GM18867 (cell line): ENCODE data around the gene GAS2L3.
A peak's percentile ranks its signal among the peaks of the same experiment; 100 is the strongest.
"Not testable (repeated sequence)": the region's sequence is repeated elsewhere in the genome, so short reads cannot be mapped to it uniquely, and the experiment has no call there.

Source experiments
- ATAC-seq: cut with Tn5 transposase; IDR thresholded peaks from one replicate; pipeline ENCODE4 v1.9.1; 2021; ENCODE audit warnings: mild to moderate bottlenecking, moderate library complexity; ENCODE audit not compliant: unreplicated experiment

Gene GAS2L3

GRCh38 chr12:100573292-100574186 lies at the start of gene GAS2L3:
Gene GAS2L3 (plus strand): TSS chr12:100573684. CDS start chr12:100594905, 21,221 bp downstream.
- ATAC-seq: peak; percentile 98

- ATAC-seq: no peak
These were observed 45.5 kb upstream of the GAS2L3 start for GRCh38 chr12:100528034-100528433.

- ATAC-seq: no peak
These were observed 44.9 kb upstream of the GAS2L3 start for GRCh38 chr12:100528471-100529127.

GRCh38 chr12:100529756-100530350 lies 43.6 kb upstream of the GAS2L3 start:
- ATAC-seq: no peak

GRCh38 chr12:100533376-100533775 lies 40.1 kb upstream of the GAS2L3 start:
- ATAC-seq: no peak

- ATAC-seq: no peak
These were observed 38.8 kb upstream of the GAS2L3 start for GRCh38 chr12:100534625-100535227.

GRCh38 chr12:100539202-100539601 lies 34.3 kb upstream of the GAS2L3 start:
- ATAC-seq: no peak

- no peak for ATAC-seq
These were observed 29.3 kb upstream of the GAS2L3 start for GRCh38 chr12:100544165-100544564.

- ATAC-seq: no peak
These were observed 28.4 kb upstream of the GAS2L3 start for GRCh38 chr12:100545092-100545491.

- ATAC-seq: no peak
These were observed 19.5 kb upstream of the GAS2L3 start for GRCh38 chr12:100553936-100554335.

GRCh38 chr12:100554608-100555077 lies 18.8 kb upstream of the GAS2L3 start:
- ATAC-seq: no peak

GRCh38 chr12:100555722-100556121 lies 17.8 kb upstream of the GAS2L3 start:
- no peak for ATAC-seq

GRCh38 chr12:100557357-100557756 lies 16.1 kb upstream of the GAS2L3 start:
- no peak for ATAC-seq

GRCh38 chr12:100559261-100559660 lies 14.2 kb upstream of the GAS2L3 start:
- not testable (repeated sequence) for ATAC-seq

- ATAC-seq: no peak
These were observed 9.4 kb upstream of the GAS2L3 start for GRCh38 chr12:100564090-100564489.

GRCh38 chr12:100564905-100565467 lies 8.5 kb upstream of the GAS2L3 start:
- ATAC-seq: no peak

GRCh38 chr12:100565987-100566545 lies 7.4 kb upstream of the GAS2L3 start:
- no peak for ATAC-seq

- ATAC-seq: peak; percentile 99
These were observed 6.4 kb upstream of the GAS2L3 start for GRCh38 chr12:100566887-100567637.

GRCh38 chr12:100567945-100568344 lies 5.5 kb upstream of the GAS2L3 start:
- ATAC-seq: no peak

GRCh38 chr12:100572184-100572583 lies 1.3 kb upstream of the GAS2L3 start:
- ATAC-seq: no peak
